ENCODE results near the gene SERPINB6.

SERPINB6 gene

DNA sequence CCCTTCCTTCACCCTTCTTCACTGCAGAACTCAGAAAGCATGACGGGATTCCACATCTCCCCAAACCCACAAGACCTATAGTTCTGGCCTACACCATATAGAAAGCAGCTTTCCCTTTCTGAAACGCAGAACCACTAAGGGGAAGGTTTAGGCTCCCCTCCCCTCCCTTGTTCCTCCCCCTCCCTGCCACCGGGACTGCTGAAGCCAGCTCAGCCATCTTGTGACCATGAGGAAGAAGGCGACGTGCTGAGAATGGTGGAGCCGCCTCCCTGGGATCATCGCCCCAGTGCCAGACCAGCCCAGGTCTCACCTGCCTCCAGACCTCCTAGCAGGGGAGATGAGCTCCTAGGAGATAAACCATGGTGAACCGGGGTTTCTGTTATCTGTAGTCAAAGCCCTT lies 19.6 kb downstream of the SERPINB6 start:
- H3K36me3 ChIP-seq (ENCODE audit: insufficient read depth, low read length) = no peaks in the 10 kb centered on the region
- no peak overlapping the region for H3K9ac ChIP-seq (ENCODE audit: insufficient read length)
- TF ChIP-seq FOXP2 (optimal IDR thresholded peaks at IDR 0.05; ENCODE audit: control extremely low read depth, extremely low read length, insufficient read depth) (no peak), POLR2AphosphoS5 (IDR thresholded peaks at IDR 0.05; ENCODE audit: borderline replicate concordance, low read depth, low read length) (no peak), EZH2 (IDR thresholded peaks at IDR 0.05) (no peak)
- no peaks in the 10 kb centered on the region for H3K9me3 ChIP-seq (ENCODE audit: low read depth, low read length)
- H3K27ac ChIP-seq = no peak overlapping the region
- no peak for DNase-seq (ENCODE audit: low read depth, low spot score)
- H3K4me3 ChIP-seq = no peak overlapping the region

GRCh38 chr6:2950713-2951112 lies 20.7 kb downstream of the SERPINB6 start:
- Histone ChIP-seq H3K36me3 (ENCODE audit: insufficient read depth, low read length) (no peaks in the 10 kb centered on the region), H3K4me3 (no peak overlapping the region), H3K27ac (no peak overlapping the region), H3K9ac (ENCODE audit: insufficient read length) (no peak overlapping the region), H3K9me3 (ENCODE audit: low read depth, low read length) (no peaks in the 10 kb centered on the region)
- no peak for DNase-seq (ENCODE audit: low read depth, low spot score)
- no peak for TF ChIP-seq POLR2AphosphoS5 (IDR thresholded peaks at IDR 0.05; ENCODE audit: borderline replicate concordance, low read depth, low read length)
- no peak for TF ChIP-seq EZH2 (IDR thresholded peaks at IDR 0.05)
- no peak for TF ChIP-seq FOXP2 (optimal IDR thresholded peaks at IDR 0.05; ENCODE audit: control extremely low read depth, extremely low read length, insufficient read depth)

GRCh38 chr6:2949536-2950083 lies 21.8 kb downstream of the SERPINB6 start:
- Histone ChIP-seq H3K27ac (no peak overlapping the region), H3K4me3 (no peak overlapping the region), H3K36me3 (ENCODE audit: insufficient read depth, low read length) (no peaks in the 10 kb centered on the region), H3K9me3 (ENCODE audit: low read depth, low read length) (no peaks in the 10 kb centered on the region), H3K9ac (ENCODE audit: insufficient read length) (no peak overlapping the region)
- DNase-seq (ENCODE audit: low read depth, low spot score) = no peak
- no peak for TF ChIP-seq EZH2 (IDR thresholded peaks at IDR 0.05)
- no peak for TF ChIP-seq FOXP2 (optimal IDR thresholded peaks at IDR 0.05; ENCODE audit: control extremely low read depth, extremely low read length, insufficient read depth)
- no peak for TF ChIP-seq POLR2AphosphoS5 (IDR thresholded peaks at IDR 0.05; ENCODE audit: borderline replicate concordance, low read depth, low read length)

DNA sequence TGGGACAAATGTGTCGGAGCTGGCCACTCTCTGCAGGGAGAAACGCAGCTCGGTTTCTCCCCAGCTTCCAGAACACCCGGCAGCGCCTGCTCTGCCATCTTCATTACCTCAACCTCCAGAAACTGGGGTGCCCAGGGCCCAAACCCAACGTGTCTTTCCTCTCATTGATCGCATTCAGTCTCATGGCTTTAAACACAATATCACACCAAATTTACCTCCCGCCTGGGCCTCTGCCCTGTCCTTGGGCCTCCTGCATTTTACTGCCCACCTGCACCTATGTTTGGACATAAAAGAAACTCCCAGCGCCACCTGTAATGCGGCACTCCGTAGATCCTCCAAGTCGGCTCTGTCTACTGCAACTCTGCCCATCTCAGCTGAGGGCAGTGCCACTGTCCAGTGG lies 22.2 kb downstream of the SERPINB6 start:
- Histone ChIP-seq H3K27ac (no peak overlapping the region), H3K9me3 (ENCODE audit: low read depth, low read length) (no peaks in the 10 kb centered on the region), H3K9ac (ENCODE audit: insufficient read length) (no peak overlapping the region), H3K4me3 (no peak overlapping the region), H3K36me3 (ENCODE audit: insufficient read depth, low read length) (no peaks in the 10 kb centered on the region)
- TF ChIP-seq POLR2AphosphoS5 (IDR thresholded peaks at IDR 0.05; ENCODE audit: borderline replicate concordance, low read depth, low read length) = no peak
- no peak for TF ChIP-seq FOXP2 (optimal IDR thresholded peaks at IDR 0.05; ENCODE audit: control extremely low read depth, extremely low read length, insufficient read depth)
- no peak for TF ChIP-seq EZH2 (IDR thresholded peaks at IDR 0.05)
- no peak for DNase-seq (ENCODE audit: low read depth, low spot score)

DNA sequence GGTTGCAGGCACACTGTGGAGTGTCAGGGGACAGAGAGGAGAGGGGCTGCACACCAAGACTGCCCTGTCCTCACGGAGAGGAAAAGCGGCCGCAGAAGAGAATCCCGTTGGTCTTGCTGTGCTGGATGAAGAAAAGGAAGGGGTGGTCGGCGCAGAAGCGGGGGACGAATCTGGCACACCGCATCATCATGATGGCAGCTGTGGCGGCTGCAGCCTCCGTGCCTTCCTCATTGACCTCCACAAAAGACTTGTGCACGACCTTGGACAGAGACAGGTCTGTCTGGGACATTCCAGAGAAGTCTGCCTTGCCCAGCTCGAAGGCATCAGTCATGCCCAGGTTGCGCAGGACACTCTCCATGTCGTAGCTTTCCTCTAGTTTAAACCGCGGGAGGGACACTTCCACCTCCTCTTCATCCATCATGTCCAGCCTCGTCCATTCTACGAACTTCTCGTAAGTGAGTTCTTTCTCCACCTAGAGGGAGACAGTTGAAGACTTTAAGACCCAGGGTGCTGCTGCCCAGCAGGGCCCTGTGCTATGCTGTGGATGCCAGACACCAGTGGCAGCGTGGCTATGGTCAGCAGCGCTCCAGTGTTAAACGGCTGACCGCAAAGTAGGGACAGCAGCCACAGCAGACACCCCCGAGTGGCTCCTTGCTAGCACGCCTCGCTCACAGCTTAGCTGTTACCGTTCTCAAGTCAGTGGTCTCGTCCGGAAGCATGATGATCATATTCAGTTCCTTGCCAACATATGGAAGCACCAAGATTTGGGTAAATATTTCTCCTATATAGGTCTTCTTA lies 22.9 kb downstream of the SERPINB6 start:
- Histone ChIP-seq H3K36me3 (ENCODE audit: insufficient read depth, low read length) (no peaks in the 10 kb centered on the region), H3K4me3 (no peak overlapping the region), H3K9ac (ENCODE audit: insufficient read length) (no peak overlapping the region), H3K27ac (no peak overlapping the region), H3K9me3 (ENCODE audit: low read depth, low read length) (no peaks in the 10 kb centered on the region)
- DNase-seq (ENCODE audit: low read depth, low spot score) = no peak
- TF ChIP-seq FOXP2 (optimal IDR thresholded peaks at IDR 0.05; ENCODE audit: control extremely low read depth, extremely low read length, insufficient read depth) (no peak), EZH2 (IDR thresholded peaks at IDR 0.05) (no peak), POLR2AphosphoS5 (IDR thresholded peaks at IDR 0.05; ENCODE audit: borderline replicate concordance, low read depth, low read length) (no peak)

GRCh38 chr6:2947445-2947844 lies 23.9 kb downstream of the SERPINB6 start:
- no peak for DNase-seq (ENCODE audit: low read depth, low spot score)
- Histone ChIP-seq H3K27ac (no peak overlapping the region), H3K9ac (ENCODE audit: insufficient read length) (no peak overlapping the region), H3K36me3 (ENCODE audit: insufficient read depth, low read length) (no peaks in the 10 kb centered on the region), H3K9me3 (ENCODE audit: low read depth, low read length) (no peaks in the 10 kb centered on the region), H3K4me3 (no peak overlapping the region)
- TF ChIP-seq FOXP2 (optimal IDR thresholded peaks at IDR 0.05; ENCODE audit: control extremely low read depth, extremely low read length, insufficient read depth) (no peak), POLR2AphosphoS5 (IDR thresholded peaks at IDR 0.05; ENCODE audit: borderline replicate concordance, low read depth, low read length) (no peak), EZH2 (IDR thresholded peaks at IDR 0.05) (no peak)

DNA sequence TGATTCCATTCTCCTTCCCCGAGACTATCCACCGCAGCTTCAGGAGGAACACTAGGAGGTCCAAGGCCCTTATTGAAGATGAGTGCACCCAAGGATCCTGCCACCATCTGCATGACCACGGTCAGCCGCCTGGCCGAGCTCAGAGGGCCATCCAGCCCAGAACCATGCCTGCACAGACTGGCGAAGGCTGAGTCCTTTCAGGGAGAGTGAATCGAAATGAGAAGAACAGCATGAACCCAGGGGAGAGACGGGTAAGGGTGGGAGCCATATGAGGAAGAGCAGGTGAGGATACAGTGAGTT lies 26.3 kb downstream of the SERPINB6 start:
- no peaks in the 10 kb centered on the region for H3K36me3 ChIP-seq (ENCODE audit: insufficient read depth, low read length)
- no peaks in the 10 kb centered on the region for H3K9me3 ChIP-seq (ENCODE audit: low read depth, low read length)
- no peak overlapping the region for H3K27ac ChIP-seq

DNA sequence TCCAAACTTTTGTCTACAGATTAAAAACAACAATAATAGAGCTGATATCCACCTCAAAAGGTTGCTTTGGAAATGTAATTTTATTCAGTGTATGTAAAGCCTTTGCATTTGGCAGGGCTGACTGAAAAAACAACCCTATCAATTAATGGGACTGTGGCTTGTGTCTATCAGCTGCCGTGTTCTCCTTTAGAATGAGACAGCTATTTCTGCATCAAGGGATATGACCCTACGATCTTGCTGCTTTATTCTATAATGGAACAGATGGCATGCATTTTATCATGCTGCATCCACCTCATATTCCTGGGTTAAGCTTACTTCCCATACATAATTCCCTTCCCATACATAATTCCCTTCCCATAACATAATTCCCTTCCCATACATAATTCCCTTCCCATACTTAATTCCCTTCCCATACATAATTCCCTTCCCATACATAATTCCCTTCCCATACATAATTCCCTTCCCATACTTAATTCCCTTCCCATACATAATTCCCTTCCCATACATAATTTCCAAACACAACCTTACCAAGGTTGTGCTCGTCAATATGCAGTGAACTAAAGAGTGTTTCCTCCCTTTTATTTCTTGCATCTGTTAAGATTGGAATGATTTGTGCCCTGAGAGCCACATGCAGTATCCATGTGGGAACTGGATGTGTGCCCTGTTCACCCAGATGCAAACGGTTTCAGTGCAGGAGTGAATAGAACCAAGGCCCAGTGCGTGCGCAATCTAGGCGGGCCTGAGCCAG lies 26.8 kb downstream of the SERPINB6 start:
- H3K9ac ChIP-seq (ENCODE audit: insufficient read length) = no peak overlapping the region
- H3K36me3 ChIP-seq (ENCODE audit: insufficient read depth, low read length) = no peaks in the 10 kb centered on the region
- no peak for DNase-seq (ENCODE audit: low read depth, low spot score)
- H3K4me3 ChIP-seq = no peak overlapping the region
- H3K27ac ChIP-seq = no peak overlapping the region
- TF ChIP-seq FOXP2 (optimal IDR thresholded peaks at IDR 0.05; ENCODE audit: control extremely low read depth, extremely low read length, insufficient read depth) (no peak), EZH2 (IDR thresholded peaks at IDR 0.05) (no peak), POLR2AphosphoS5 (IDR thresholded peaks at IDR 0.05; ENCODE audit: borderline replicate concordance, low read depth, low read length) (no peak)
- no peaks in the 10 kb centered on the region for H3K9me3 ChIP-seq (ENCODE audit: low read depth, low read length)

More for the DNA sequence above, 26.3 kb downstream of the SERPINB6 start:
- DNase-seq (ENCODE audit: low read depth, low spot score) = no peak
- H3K9ac ChIP-seq (ENCODE audit: insufficient read length) = no peak overlapping the region
- H3K4me3 ChIP-seq = no peak overlapping the region
- no peak for TF ChIP-seq FOXP2 (optimal IDR thresholded peaks at IDR 0.05; ENCODE audit: control extremely low read depth, extremely low read length, insufficient read depth)
- no peak for TF ChIP-seq POLR2AphosphoS5 (IDR thresholded peaks at IDR 0.05; ENCODE audit: borderline replicate concordance, low read depth, low read length)
- TF ChIP-seq EZH2 (IDR thresholded peaks at IDR 0.05) = no peak
